Activated naive CD8-positive, alpha-beta T cell treated with anti-CD3 and anti-CD28 coated beads, Interleukin-2, amount 50 U/mL, for 24 hours (primary cell): ENCODE measurements around the gene PRMT3.
"Not testable (repeated sequence)": the region's sequence is repeated elsewhere in the genome, so short reads cannot be mapped to it uniquely, and the experiment has no call there.

Experiments used
- ATAC-seq: fragments of 150-1000 bp; cut with Tn5 transposase; one replicate; pipeline ENCODE4 v1.10.0; 2021
- DNase-seq: peaks from one replicate; pipeline ENCODE4 v3.0.0; 2021
- H3K27ac Mint-ChIP-seq: one replicate; pipeline ENCODE4 v1.8.0; 2021; ENCODE audit warnings: mild to moderate bottlenecking, mixed read lengths
- H3K27me3 Mint-ChIP-seq: one replicate; pipeline ENCODE4 v1.8.0; 2021; ENCODE audit warnings: mixed read lengths
- H3K36me3 Mint-ChIP-seq: one replicate; pipeline ENCODE4 v1.8.0; 2021; ENCODE audit warnings: low read depth, mixed read lengths
- H3K4me1 Mint-ChIP-seq: one replicate; pipeline ENCODE4 v1.8.0; 2021; ENCODE audit warnings: mixed read lengths
- H3K4me3 Mint-ChIP-seq: one replicate; pipeline ENCODE4 v1.8.0; 2021; ENCODE audit warnings: mild to moderate bottlenecking, moderate library complexity, mixed read lengths
- H3K9me3 Mint-ChIP-seq: one replicate; pipeline ENCODE4 v1.8.0; 2021; ENCODE audit warnings: mixed read lengths

PRMT3 gene

GRCh38 chr11:20365465-20365864 lies 22.1 kb upstream of the PRMT3 start:
- not testable (repeated sequence) for DNase-seq, H3K9me3 Mint-ChIP-seq, H3K27me3 Mint-ChIP-seq, ATAC-seq, H3K27ac Mint-ChIP-seq
- Mint-ChIP-seq H3K36me3 (peaks cover 27% of the 10 kb centered on the region), H3K4me1 (peaks cover 69% of the 10 kb centered on the region), H3K4me3 (peak overlapping the region; percentile 84)

DNA sequence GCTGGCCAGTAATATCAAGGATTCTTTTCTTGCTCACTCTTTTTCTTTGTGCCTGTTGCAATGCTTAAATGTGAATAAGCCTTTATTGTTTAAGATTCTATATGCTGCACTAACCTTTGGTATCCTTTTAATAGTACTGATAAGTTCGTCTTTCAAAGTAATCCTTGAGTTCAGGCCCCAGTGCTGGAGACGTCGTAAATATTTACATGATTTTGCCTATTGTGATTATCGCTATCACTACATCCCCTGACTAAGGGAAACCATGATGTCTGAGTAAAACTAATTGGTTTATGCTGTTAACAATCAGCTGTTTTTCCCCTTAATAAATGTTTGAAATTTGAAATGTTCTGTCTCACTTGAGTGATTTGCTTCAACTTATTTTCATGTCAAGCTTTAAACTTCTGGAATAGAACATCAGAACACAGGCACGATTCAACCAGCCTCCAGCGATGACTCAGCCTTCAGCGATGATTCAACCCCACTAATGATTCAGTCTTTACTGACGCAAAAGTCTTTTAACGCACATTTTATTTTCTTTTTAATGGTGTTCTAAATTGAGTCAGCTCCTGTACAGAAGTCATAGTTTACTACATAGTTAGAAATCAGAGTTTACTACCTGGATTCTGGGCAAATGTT lies 20.1 kb upstream of the PRMT3 start:
- peaks cover 57% of the 10 kb centered on the region for H3K4me1 Mint-ChIP-seq
- peak overlapping the region; percentile 65 for H3K27ac Mint-ChIP-seq
- no peaks in the 10 kb centered on the region for H3K27me3 Mint-ChIP-seq
- peak; percentile 67 for ATAC-seq
- H3K4me3 Mint-ChIP-seq: peak overlapping the region; percentile 55
- peaks cover 31% of the 10 kb centered on the region for H3K36me3 Mint-ChIP-seq
- no peaks in the 10 kb centered on the region for H3K9me3 Mint-ChIP-seq
- peak; percentile 59 for DNase-seq

GRCh38 chr11:20368438-20368837 lies 19.1 kb upstream of the PRMT3 start:
- Mint-ChIP-seq H3K9me3 (no peaks in the 10 kb centered on the region), H3K4me1 (peaks cover 46% of the 10 kb centered on the region), H3K36me3 (peaks cover 35% of the 10 kb centered on the region), H3K27me3 (no peaks in the 10 kb centered on the region), H3K4me3 (no peak overlapping the region), H3K27ac (no peak overlapping the region)
- DNase-seq (no peak), ATAC-seq (no peak)

GRCh38 chr11:20369826-20370225 lies 17.7 kb upstream of the PRMT3 start:
- Mint-ChIP-seq H3K36me3 (peaks cover 39% of the 10 kb centered on the region), H3K27ac (no peak overlapping the region), H3K9me3 (no peaks in the 10 kb centered on the region), H3K4me3 (no peak overlapping the region), H3K27me3 (no peaks in the 10 kb centered on the region), H3K4me1 (peaks cover 41% of the 10 kb centered on the region)
- ATAC-seq (no peak), DNase-seq (no peak)

DNA sequence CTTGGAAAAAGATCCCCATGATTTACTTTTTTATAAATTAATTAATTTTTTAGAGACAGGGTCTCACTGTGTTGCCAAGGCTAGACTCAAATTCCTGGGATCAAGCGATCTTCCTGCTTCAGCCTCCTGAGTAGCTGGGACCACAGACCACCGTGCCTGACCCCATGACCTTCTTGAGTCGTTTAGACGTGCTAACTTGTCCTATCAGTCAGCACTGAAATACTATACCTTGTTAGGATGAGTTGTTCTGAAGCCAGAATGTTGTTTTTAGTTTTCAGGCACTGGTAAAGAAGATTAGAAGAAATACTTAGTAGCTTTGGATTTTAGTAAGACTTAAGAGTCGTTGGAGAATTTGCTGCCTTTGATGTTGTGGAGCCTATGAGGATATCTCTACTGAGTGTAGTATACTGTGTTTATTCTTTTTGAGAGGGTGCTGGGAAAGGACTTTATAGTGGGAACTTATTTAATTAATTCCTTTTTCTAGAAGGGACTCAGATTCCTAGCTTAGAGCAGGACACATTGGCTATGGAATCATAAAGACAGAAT lies 15.4 kb upstream of the PRMT3 start:
- DNase-seq (no peak), ATAC-seq (no peak)
- peaks cover 44% of the 10 kb centered on the region for H3K36me3 Mint-ChIP-seq

GRCh38 chr11:20373147-20373546 lies 14.4 kb upstream of the PRMT3 start:
- ATAC-seq (no peak), DNase-seq (no peak)
- Mint-ChIP-seq H3K4me1 (peaks cover 13% of the 10 kb centered on the region), H3K9me3 (no peaks in the 10 kb centered on the region), H3K36me3 (peaks cover 42% of the 10 kb centered on the region), H3K27me3 (no peaks in the 10 kb centered on the region), H3K4me3 (no peak overlapping the region), H3K27ac (no peak overlapping the region)

More for the DNA sequence above, 15.4 kb upstream of the PRMT3 start:
- Mint-ChIP-seq H3K9me3 (no peaks in the 10 kb centered on the region), H3K4me1 (peaks cover 20% of the 10 kb centered on the region), H3K27ac (no peak overlapping the region), H3K4me3 (no peak overlapping the region), H3K27me3 (no peaks in the 10 kb centered on the region)

GRCh38 chr11:20373568-20374209 lies 13.8 kb upstream of the PRMT3 start:
- no peak for DNase-seq
- Mint-ChIP-seq H3K9me3 (no peaks in the 10 kb centered on the region), H3K27ac (no peak overlapping the region), H3K4me1 (peaks cover 7% of the 10 kb centered on the region), H3K27me3 (no peaks in the 10 kb centered on the region), H3K36me3 (peaks cover 36% of the 10 kb centered on the region), H3K4me3 (no peak overlapping the region)
- ATAC-seq: no peak

DNA sequence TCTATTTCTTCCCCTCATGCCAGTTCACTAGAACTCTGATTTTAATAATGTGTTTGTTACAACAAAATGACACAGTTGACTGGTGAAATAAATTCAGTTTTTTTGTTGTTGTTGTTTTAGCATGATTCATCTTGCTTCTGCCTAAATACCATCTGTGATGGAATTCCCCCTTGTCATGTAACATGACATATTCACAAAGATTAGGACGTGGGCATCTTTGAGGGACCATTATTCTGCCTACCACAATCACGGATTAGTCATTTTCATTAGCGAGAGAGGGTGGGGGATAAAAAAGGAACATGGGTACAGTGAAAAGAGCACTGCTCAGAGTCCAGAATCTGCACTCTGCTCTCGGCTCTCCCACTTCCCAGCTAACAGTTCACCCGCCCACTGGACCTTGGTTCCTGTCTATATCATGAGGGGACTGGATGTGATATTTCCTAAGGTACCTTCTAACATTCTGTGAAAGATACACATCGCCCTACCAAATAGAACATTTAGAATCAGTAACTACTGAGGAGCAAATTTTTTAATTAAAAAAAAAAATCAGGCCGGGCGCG lies 12.7 kb upstream of the PRMT3 start:
- H3K36me3 Mint-ChIP-seq: peaks cover 39% of the 10 kb centered on the region
- no peak overlapping the region for H3K4me3 Mint-ChIP-seq
- no peaks in the 10 kb centered on the region for H3K27me3 Mint-ChIP-seq
- ATAC-seq (no peak), DNase-seq (no peak)
- H3K27ac Mint-ChIP-seq: no peak overlapping the region
- H3K9me3 Mint-ChIP-seq: no peaks in the 10 kb centered on the region
- peaks cover 4% of the 10 kb centered on the region for H3K4me1 Mint-ChIP-seq

DNA sequence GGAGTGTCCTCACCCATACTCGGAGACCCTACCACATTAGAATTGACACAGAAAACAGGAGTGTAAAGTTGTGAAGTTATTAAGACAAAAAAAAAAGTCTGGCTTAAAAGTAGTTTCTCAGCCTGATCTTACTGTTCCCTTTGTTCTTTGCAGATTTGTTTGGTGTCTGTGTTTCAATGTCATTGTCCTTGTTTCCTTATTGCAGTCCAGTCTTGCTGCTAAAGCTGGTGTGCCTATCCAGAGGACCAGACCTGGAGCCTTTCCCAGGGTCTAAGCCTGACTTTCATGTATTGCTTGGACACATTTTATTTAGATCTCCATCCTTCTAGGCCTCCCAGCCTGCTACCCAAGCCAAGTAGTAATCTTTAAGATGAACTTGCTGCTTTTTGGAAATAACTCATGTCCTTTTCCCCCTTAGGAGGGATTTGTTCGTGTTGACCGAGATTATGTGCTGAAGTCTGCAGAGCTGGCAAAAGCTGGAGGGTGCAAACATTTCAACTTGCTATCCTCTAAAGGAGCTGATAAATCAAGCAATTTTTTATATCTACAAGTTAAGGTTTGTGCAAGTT lies 11.3 kb upstream of the PRMT3 start:
- ATAC-seq (no peak), DNase-seq (no peak)
- Mint-ChIP-seq H3K27ac (no peak overlapping the region), H3K9me3 (no peaks in the 10 kb centered on the region), H3K4me3 (no peak overlapping the region), H3K36me3 (peaks cover 38% of the 10 kb centered on the region), H3K4me1 (peaks cover 4% of the 10 kb centered on the region), H3K27me3 (no peaks in the 10 kb centered on the region)

- not testable (repeated sequence) for H3K27me3 Mint-ChIP-seq, ATAC-seq, H3K9me3 Mint-ChIP-seq, DNase-seq
- Mint-ChIP-seq H3K4me1 (peaks cover 34% of the 10 kb centered on the region), H3K4me3 (peak overlapping the region; percentile 94), H3K27ac (peak overlapping the region; percentile 22), H3K36me3 (peaks cover 28% of the 10 kb centered on the region)
Observed at GRCh38 chr11:20385996-20386395, 1.5 kb upstream of the PRMT3 start.

GRCh38 chr11:20388096-20389055 lies 860 bp downstream of the PRMT3 start:
- Mint-ChIP-seq H3K36me3 (peaks cover 37% of the 10 kb centered on the region), H3K9me3 (no peaks in the 10 kb centered on the region), H3K4me3 (peak overlapping the region; percentile 94), H3K27ac (peak overlapping the region; percentile 96), H3K4me1 (peaks cover 46% of the 10 kb centered on the region), H3K27me3 (no peaks in the 10 kb centered on the region)
- DNase-seq: no peak
- ATAC-seq: peak; percentile 4

GRCh38 chr11:20397281-20397680 lies 9.8 kb downstream of the PRMT3 start:
- DNase-seq (no peak), ATAC-seq (peak; percentile 81)
- peaks cover 22% of the 10 kb centered on the region for H3K4me1 Mint-ChIP-seq
- H3K27me3 Mint-ChIP-seq: no peaks in the 10 kb centered on the region
- peaks cover 59% of the 10 kb centered on the region for H3K36me3 Mint-ChIP-seq
- no peaks in the 10 kb centered on the region for H3K9me3 Mint-ChIP-seq
- no peak overlapping the region for H3K4me3 Mint-ChIP-seq
- no peak overlapping the region for H3K27ac Mint-ChIP-seq

- Mint-ChIP-seq H3K36me3 (peaks cover 63% of the 10 kb centered on the region), H3K27ac (no peak overlapping the region), H3K27me3 (no peaks in the 10 kb centered on the region)
Observed at GRCh38 chr11:20399498-20399897, 12.0 kb downstream of the PRMT3 start.

DNA sequence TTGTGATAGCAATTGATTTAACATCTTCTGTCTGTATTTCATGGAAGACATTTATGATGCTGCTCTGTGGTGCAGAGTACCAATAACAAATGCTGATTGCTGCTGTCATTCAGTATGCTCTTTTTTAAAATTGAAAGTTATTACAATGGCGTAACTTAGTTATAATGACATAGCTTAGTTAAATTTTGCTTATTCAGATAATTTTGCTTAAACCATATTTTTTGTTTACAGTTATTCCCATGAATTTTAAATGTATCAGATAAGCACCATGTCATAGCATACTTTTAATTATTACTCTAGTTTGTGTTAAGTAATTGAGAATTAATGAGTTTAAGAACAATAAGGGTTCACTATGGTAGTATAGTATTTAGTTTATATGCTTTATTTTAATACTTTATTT lies 15.5 kb downstream of the PRMT3 start:
- Mint-ChIP-seq H3K27me3 (no peaks in the 10 kb centered on the region), H3K4me3 (no peak overlapping the region), H3K36me3 (peaks cover 64% of the 10 kb centered on the region), H3K9me3 (no peaks in the 10 kb centered on the region), H3K4me1 (peaks cover 9% of the 10 kb centered on the region), H3K27ac (no peak overlapping the region)
- DNase-seq: no peak
- ATAC-seq: no peak

More at GRCh38 chr11:20399498-20399897, 12.0 kb downstream of the PRMT3 start:
- DNase-seq (no peak), ATAC-seq (peak; percentile 57)
- H3K9me3 Mint-ChIP-seq: no peaks in the 10 kb centered on the region
- no peak overlapping the region for H3K4me3 Mint-ChIP-seq
- peaks cover 14% of the 10 kb centered on the region for H3K4me1 Mint-ChIP-seq
